ENCODE results near the gene CR1.

GRCh38 chr1:207670997-207671396, 175.0 kb downstream of the CR1 start:
- TF ChIP-seq PHF8 (conservative IDR thresholded peaks at IDR 0.05; ENCODE audit: low read depth, low read length), result no peak
- TF ChIP-seq EP300 (IDR thresholded peaks at IDR 0.05; ENCODE audit: borderline replicate concordance in 1 of 2, low read depth in 2 of 2, low read length in 2 of 2), result no peak
- no peak for TF ChIP-seq RAD21 (IDR thresholded peaks at IDR 0.05 in 1 of 2, conservative IDR thresholded peaks at IDR 0.05 in 1 of 2; ENCODE audit: low read depth in 2 of 2, low read length in 2 of 2)
- no peak for TF ChIP-seq CTCF (IDR thresholded peaks at IDR 0.05; ENCODE audit: control extremely low read depth in 1 of 3, insufficient read depth in 1 of 3, low read depth in 1 of 3, low read length in 3 of 3)
- no peak for TF ChIP-seq POLR2A (IDR thresholded peaks at IDR 0.05; ENCODE audit: control extremely low read depth in 1 of 2, low read depth in 2 of 2, low read length in 2 of 2)
- no peak for TF ChIP-seq SIRT6 (IDR thresholded peaks at IDR 0.05; ENCODE audit: low read length)
- TF ChIP-seq MAX (IDR thresholded peaks at IDR 0.05), result no peak
- TF ChIP-seq BRCA1 (IDR thresholded peaks at IDR 0.05; ENCODE audit: low read depth, low read length), result no peak
- no peak for TF ChIP-seq EZH2 (IDR thresholded peaks at IDR 0.05; ENCODE audit: low read depth, low read length, severe bottlenecking)
- no peak for TF ChIP-seq CHD2 (IDR thresholded peaks at IDR 0.05; ENCODE audit: low read length)
- no peak for TF ChIP-seq POLR2AphosphoS5 (IDR thresholded peaks at IDR 0.05; ENCODE audit: low read depth, low read length)
